Activated CD8-positive, alpha-beta memory T cell treated with anti-CD3 and anti-CD28 coated beads, Interleukin-2, amount 10 ng/mL, durations not matched to agents 7 days and 5 days (primary cell): ENCODE results near the gene ACCS. TPM values are rescaled to one million over a fixed set of nuclear protein-coding genes. Genes with fewer than 3 reads are reported as not detected.

ENCODE experiments used
- ATAC-seq: fragments of 150-1000 bp; cut with Tn5 transposase; one replicate; pipeline ENCODE4 v1.10.0; 2021; ENCODE audit warnings: moderate library complexity
- CTCF ChIA-PET: fragments of 350-600 bp; sonication (Branson Sonifier 250); formaldehyde crosslinking; loops from one replicate; lab custom pipeline; 2021; ENCODE audit warnings: antibody characterized with exemption; lab: Charles Lee
- DNase-seq: peaks from one replicate; pipeline ENCODE4 v3.0.0-alpha.2; 2020
- H3K27ac Mint-ChIP-seq: one replicate; pipeline ENCODE4 v1.8.0; 2021; ENCODE audit warnings: mild to moderate bottlenecking, mixed read lengths
- H3K27me3 Mint-ChIP-seq: one replicate; pipeline ENCODE4 v1.8.0; 2021; ENCODE audit warnings: mixed read lengths
- H3K36me3 Mint-ChIP-seq: one replicate; pipeline ENCODE4 v1.8.0; 2021; ENCODE audit warnings: mild to moderate bottlenecking, mixed read lengths
- H3K4me1 Mint-ChIP-seq: one replicate; pipeline ENCODE4 v1.8.0; 2021; ENCODE audit warnings: mixed read lengths
- H3K4me3 Mint-ChIP-seq: one replicate; pipeline ENCODE4 v1.8.0; 2021; ENCODE audit warnings: mild to moderate bottlenecking, moderate library complexity, mixed read lengths
- H3K9me3 Mint-ChIP-seq: one replicate; pipeline ENCODE4 v1.8.0; 2022; ENCODE audit warnings: low read depth, mixed read lengths
- total RNA-seq, 2 experiments: library from RNA; stranded (reverse); gene quantifications; one replicate each; pipeline ENCODE4 v1.2.3, GENCODE V29; 2021

The ACCS gene
- total RNA-seq, 2 experiments from 2014 or later = 4.9 to 7.7 TPM

GRCh38 chr11:44130751-44131150 is 64.7 kb downstream of the ACCS start:
- DNase-seq = no peak
- no peaks in the 10 kb centered on the region for H3K27me3 Mint-ChIP-seq
- no peak overlapping the region for H3K27ac Mint-ChIP-seq
- CTCF ChIA-PET = no interaction called here
- H3K9me3 Mint-ChIP-seq = no peaks in the 10 kb centered on the region
- no peak for ATAC-seq
- H3K4me3 Mint-ChIP-seq = no peak overlapping the region
- H3K4me1 Mint-ChIP-seq = no peaks in the 10 kb centered on the region
- H3K36me3 Mint-ChIP-seq = peaks cover 11% of the 10 kb centered on the region

GRCh38 chr11:44133335-44133946 is 67.4 kb downstream of the ACCS start:
- Mint-ChIP-seq H3K4me3 (no peak overlapping the region), H3K9me3 (no peaks in the 10 kb centered on the region), H3K36me3 (peaks cover 6% of the 10 kb centered on the region), H3K4me1 (no peaks in the 10 kb centered on the region), H3K27ac (no peak overlapping the region), H3K27me3 (no peaks in the 10 kb centered on the region)
- ATAC-seq = no peak
- no peak for DNase-seq
- CTCF ChIA-PET = interaction anchor here (0.7 to 1.5 kb wide), 11 partner anchors 10 to 436 kb away, joined by 3 to 7 read pairs (median 3); partner anchors contain the start of gene EXT2

Other genes starting within 250 kb of the ACCS start
- gene ALKBH3, start 185.4 kb upstream of the ACCS start, total RNA-seq = 10 to 100 TPM; 32.5 to 35.4 TPM
- under 1 TPM; 0.19 to 0.79 TPM for gene C11orf96, start 123.6 kb upstream of the ACCS start, total RNA-seq
- gene ACCSL, start 18.3 kb upstream of the ACCS start, total RNA-seq = not detected
- gene EXT2, start 29.4 kb downstream of the ACCS start, total RNA-seq = 10 to 100 TPM; 21.5 to 26.1 TPM
- not detected for gene ALX4, start 243.9 kb downstream of the ACCS start, total RNA-seq